GM21367 (cell line): Measurements from ENCODE around the gene EGLN1.
A peak's percentile ranks its signal among the peaks of the same experiment; 100 is the strongest.

Experiments
- ATAC-seq: cut with Tn5 transposase; IDR thresholded peaks from one replicate; pipeline ENCODE4 v1.9.1; 2021; ENCODE audit not compliant: unreplicated experiment

The EGLN1 gene

DNA sequence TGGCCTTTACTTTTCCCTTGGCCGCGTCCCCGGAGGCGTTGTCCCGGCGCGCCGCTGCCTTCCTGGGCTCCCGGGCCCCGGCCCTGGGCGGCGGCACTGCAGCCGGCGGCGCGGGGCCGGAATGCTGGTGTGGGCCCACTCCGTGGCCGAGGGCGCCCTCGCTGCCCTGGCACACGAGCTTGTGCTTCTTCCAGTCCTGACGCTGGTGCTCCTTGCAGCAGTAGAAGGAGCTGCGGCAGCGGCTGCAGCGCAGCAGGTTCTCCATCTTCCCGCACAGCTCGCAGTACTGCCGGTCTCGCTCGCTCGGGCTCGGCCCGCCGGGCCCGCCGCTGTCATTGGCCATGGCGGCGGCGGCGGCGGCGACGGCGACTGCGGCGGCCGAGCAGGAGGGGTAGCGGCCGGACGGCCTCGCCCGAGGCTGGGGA lies 529 bp downstream of the EGLN1 start:
- peak; percentile 30 for ATAC-seq

- ATAC-seq = peak; percentile 1
Measured at GRCh38 chr1:231420959-231421545, 1.0 kb downstream of the EGLN1 start.

DNA sequence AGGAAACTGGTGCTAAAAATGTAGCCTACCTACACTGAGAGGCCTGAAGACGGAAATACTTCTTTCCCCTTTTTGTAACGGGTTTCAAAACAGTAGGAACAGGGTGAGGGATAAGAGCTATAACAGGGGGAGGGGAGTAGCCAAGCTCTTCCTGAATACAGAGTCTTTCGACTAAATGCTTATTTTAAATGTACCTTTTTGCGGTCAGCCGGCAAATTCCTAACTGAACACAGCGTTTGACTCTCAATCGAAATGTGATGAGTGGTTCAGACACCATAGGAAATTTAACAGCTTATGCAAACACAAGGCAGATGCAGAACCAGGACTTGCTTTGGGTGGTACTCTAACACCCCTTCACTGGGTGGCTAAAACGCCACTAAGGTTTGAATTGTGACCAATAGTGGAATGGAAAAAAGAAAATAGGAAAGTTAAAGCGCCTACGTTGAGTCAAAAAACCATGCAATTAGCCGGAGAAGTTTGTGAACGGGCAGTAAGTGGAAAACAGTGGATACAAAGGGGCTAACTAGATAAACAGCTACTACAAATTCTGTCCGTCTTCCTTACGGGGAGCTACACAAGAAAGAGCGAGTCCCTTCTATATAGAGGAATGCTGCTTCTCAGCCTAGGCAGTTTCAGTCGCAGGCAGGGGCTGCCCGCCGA lies 1.7 kb downstream of the EGLN1 start:
- no peak for ATAC-seq

GRCh38 chr1:231419738-231420298 lies 2.3 kb downstream of the EGLN1 start:
- no peak for ATAC-seq

DNA sequence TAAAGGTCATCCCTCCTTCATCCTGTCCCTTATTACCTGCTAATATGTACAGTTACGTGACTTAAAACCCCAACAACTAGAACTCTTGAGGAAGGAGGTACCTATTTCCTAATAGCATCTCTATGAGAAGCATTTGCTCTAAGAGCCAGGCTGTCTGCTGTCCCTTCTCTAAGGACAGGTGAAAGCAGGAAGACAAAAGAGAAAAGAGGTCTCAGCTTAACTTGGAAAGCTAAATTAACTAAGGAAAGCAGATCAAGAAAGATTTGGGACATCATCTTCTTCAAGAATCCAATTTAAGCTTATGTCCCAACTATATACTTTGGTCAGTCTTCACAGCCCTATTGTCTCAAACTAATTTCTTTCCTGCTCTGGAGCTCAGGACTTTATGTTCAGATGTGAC lies 2.9 kb downstream of the EGLN1 start:
- ATAC-seq = no peak

- ATAC-seq = no peak
Measured at GRCh38 chr1:231418741-231419107, 3.4 kb downstream of the EGLN1 start.

- ATAC-seq = no peak
Measured at GRCh38 chr1:231418101-231418740, 3.9 kb downstream of the EGLN1 start.

GRCh38 chr1:231417513-231417912 lies 4.6 kb downstream of the EGLN1 start:
- no peak for ATAC-seq

DNA sequence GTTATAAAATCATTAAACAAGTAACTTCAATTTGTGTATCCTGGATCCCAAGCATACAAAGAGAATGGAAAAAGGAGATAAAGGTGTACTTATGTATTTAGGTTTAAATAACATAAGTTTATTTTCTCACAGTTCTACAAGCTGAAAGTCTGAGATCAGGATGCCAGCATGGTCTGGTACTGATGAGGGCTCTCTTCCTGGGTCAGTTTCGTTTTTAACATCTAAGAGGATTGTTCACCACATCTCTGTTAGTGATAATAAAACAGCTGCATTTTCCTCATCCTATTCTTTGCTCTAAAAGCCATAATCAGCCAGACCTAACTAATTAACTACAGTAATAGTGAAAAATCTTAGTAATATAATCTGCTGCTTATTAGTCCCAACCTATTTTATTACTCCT lies 5.2 kb downstream of the EGLN1 start:
- ATAC-seq = no peak

- ATAC-seq = no peak
Measured at GRCh38 chr1:231415018-231415583, 7.0 kb downstream of the EGLN1 start.

DNA sequence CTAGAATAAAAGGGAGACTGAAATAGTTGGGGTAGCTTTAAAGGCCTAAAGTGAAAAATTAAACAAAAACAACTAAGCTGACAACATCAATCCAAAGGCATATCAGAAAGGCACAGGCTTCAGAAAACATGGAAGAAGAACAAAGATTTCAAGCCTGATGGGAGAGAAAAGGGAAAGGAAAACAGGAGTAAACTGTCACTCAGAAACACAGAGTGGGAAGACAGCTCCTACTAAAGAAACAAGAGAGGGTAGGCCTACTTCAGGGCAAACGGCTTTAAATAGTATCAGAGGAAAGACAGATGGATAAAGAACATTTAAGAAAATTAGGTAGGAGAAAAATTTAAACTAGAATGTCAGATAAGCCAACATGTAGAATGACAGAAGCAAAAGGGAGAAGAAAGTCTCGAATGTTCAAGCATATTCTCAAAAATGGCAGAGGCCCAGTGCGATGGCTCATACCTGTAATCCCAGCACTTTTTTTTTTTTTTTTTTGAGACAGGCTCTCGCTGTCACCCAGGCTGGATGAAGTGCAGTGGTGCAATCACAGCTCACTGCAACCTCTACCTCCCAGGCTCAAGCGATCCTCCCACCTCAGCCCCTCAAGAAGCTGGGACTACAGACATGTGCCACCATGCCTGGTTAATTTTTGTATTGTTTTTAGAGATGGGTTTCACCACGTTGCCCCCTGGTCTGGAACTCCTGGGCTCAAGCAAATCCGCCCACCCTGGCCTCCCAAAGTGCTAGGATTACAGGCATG lies 7.6 kb downstream of the EGLN1 start:
- no peak for ATAC-seq

DNA sequence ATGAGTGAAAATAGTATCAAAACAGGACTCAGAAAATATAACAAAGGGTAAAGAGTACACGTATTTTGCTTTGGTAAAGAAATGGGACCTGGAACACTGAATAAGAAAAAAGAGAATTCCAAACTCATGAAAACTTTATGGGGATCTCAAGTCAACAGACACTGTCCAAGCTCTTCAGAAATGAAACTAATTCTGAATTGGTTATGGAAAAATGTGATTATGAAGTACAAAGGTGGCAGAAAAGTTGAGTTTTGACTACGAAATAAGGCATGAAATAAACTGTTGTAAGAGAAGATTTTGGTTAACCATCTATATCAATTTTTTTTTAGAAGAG lies 8.4 kb downstream of the EGLN1 start:
- no peak for ATAC-seq

- ATAC-seq = no peak
Measured at GRCh38 chr1:231411036-231411531, 11.0 kb downstream of the EGLN1 start.

DNA sequence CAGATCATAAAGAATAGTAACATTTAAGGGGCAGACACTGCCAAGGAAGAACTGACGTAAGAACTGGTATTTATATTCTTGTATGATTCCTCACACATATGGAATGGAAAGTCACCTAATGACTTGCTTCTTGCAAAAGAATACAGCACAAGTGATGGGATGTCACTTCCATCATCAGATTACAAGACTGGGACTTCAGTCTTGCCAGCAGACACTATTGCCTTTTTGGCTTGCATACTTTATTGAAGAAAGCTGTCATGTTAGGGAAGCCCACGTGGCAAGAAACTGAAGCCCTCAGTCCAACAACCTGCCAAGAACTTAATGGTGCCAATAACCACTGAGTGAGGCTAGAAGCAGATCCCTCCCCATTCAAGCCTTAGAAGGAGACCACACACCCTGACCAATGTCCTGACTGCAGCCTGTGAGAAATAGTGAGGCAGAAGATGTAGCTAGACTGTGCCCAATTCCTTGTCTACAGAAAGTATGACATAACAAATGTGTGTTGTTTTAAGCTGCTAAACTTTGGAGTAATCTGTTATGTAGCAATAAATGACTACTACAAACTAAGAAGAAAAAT lies 12.0 kb downstream of the EGLN1 start:
- ATAC-seq = no peak

DNA sequence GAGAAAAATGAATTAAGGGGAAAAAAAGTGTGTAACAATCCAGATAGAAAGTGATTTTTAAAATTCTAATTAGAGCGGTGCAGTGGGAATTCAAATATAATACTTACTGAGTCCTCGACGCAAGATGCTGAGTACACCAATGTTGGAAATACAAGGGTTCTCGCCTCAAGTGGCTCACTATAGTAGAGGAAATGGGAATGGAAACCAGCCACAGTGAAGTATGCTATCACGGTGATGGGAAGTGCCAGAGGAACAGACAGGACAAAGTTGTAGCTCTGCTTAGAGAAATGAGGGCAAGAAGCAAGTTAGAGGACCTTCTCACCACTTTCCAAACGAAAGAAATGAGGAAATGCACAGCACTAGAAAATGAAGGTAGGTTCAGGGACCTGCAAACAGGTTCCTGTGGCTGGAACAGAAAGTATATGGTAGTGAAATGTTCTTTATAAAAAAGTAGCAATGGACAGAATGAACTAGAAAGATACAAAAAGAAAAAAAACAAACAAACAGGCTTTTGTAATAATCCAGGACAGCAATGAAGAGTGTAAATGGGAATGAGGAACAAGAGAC lies 13.5 kb downstream of the EGLN1 start:
- no peak for ATAC-seq

- no peak for ATAC-seq
Measured at GRCh38 chr1:231407547-231408396, 14.3 kb downstream of the EGLN1 start.

GRCh38 chr1:231407049-231407448 lies 15.0 kb downstream of the EGLN1 start:
- no peak for ATAC-seq

- ATAC-seq = no peak
Measured at GRCh38 chr1:231404318-231404717, 17.8 kb downstream of the EGLN1 start.

- no peak for ATAC-seq
Measured at GRCh38 chr1:231401478-231401877, 20.6 kb downstream of the EGLN1 start.
